Measurements from ENCODE around the gene CNTNAP2. TPM values are rescaled to one million over a fixed set of nuclear protein-coding genes. Genes with fewer than 3 reads are reported as not detected.

CNTNAP2 gene
- total RNA-seq, 1 experiment from 2014 or later = 42.5 TPM

GRCh38 chr7:147774461-147774860, 1657.9 kb downstream of the CNTNAP2 start:
- POLR2A ChIA-PET = no interaction called here

GRCh38 chr7:147775516-147776284, 1659.1 kb downstream of the CNTNAP2 start:
- Histone ChIP-seq H3K36me3 (ENCODE audit: control insufficient read depth, insufficient read depth, low read length) (no peaks in the 10 kb centered on the region), H3K4me3 (ENCODE audit: low read depth, low read length) (no peak overlapping the region), H3K9me3 (no peaks in the 10 kb centered on the region), H3K4me1 (no peaks in the 10 kb centered on the region), H3K27me3 (replicated peaks; ENCODE audit: control insufficient read depth, insufficient read depth, low read length) (no peaks in the 10 kb centered on the region)
- Mint-ChIP-seq H3K4me1 (ENCODE audit: low read depth, unreplicated experiment) (no peaks in the 10 kb centered on the region), H3K9me3 (ENCODE audit: unreplicated experiment) (no peaks in the 10 kb centered on the region), H3K27ac (ENCODE audit: unreplicated experiment) (no peak overlapping the region), H3K27me3 (ENCODE audit: insufficient read depth, unreplicated experiment) (peaks cover 3% of the 10 kb centered on the region), H3K4me3 (ENCODE audit: unreplicated experiment) (no peak overlapping the region), H3K36me3 (ENCODE audit: insufficient read depth, unreplicated experiment) (no peaks in the 10 kb centered on the region)
- no peak for DNase-seq
- intact Hi-C loops (cut with micrococcal nuclease; ENCODE audit: unreplicated experiment) = no loop called here
- no TSS peak for BruUV-seq (replicated peaks)
- TF ChIP-seq, protein P1, sequence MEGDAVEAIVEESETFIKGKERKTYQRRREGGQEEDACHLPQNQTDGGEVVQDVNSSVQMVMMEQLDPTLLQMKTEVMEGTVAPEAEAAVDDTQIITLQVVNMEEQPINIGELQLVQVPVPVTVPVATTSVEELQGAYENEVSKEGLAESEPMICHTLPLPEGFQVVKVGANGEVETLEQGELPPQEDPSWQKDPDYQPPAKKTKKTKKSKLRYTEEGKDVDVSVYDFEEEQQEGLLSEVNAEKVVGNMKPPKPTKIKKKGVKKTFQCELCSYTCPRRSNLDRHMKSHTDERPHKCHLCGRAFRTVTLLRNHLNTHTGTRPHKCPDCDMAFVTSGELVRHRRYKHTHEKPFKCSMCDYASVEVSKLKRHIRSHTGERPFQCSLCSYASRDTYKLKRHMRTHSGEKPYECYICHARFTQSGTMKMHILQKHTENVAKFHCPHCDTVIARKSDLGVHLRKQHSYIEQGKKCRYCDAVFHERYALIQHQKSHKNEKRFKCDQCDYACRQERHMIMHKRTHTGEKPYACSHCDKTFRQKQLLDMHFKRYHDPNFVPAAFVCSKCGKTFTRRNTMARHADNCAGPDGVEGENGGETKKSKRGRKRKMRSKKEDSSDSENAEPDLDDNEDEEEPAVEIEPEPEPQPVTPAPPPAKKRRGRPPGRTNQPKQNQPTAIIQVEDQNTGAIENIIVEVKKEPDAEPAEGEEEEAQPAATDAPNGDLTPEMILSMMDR (IDR thresholded peaks at IDR 0.05; ENCODE audit: insufficient read depth in 1 of 2, low read depth in 1 of 2, low read length in 1 of 2, severe bottlenecking in 1 of 2, unreplicated experiment in 1 of 2) = no peak
- CTCF ChIA-PET = no interaction called here
- POLR2A ChIA-PET = no interaction called here

More at GRCh38 chr7:147774461-147774860, 1657.9 kb downstream of the CNTNAP2 start:
- Mint-ChIP-seq H3K9me3 (ENCODE audit: unreplicated experiment) (no peaks in the 10 kb centered on the region), H3K27ac (ENCODE audit: unreplicated experiment) (no peak overlapping the region), H3K4me1 (ENCODE audit: low read depth, unreplicated experiment) (no peaks in the 10 kb centered on the region), H3K4me3 (ENCODE audit: unreplicated experiment) (no peak overlapping the region), H3K27me3 (ENCODE audit: insufficient read depth, unreplicated experiment) (peaks cover 3% of the 10 kb centered on the region), H3K36me3 (ENCODE audit: insufficient read depth, unreplicated experiment) (no peaks in the 10 kb centered on the region)
- no TSS peak for BruUV-seq (replicated peaks)
- H3K9me3 ChIP-seq = no peaks in the 10 kb centered on the region
- H3K36me3 ChIP-seq (ENCODE audit: control insufficient read depth, insufficient read depth, low read length) = no peaks in the 10 kb centered on the region
- H3K4me3 ChIP-seq (ENCODE audit: low read depth, low read length) = no peak overlapping the region
- no peak for DNase-seq
- H3K27me3 ChIP-seq (replicated peaks; ENCODE audit: control insufficient read depth, insufficient read depth, low read length) = no peaks in the 10 kb centered on the region
- CTCF ChIA-PET = no interaction called here
- no peaks in the 10 kb centered on the region for H3K4me1 ChIP-seq
- intact Hi-C loops (cut with micrococcal nuclease; ENCODE audit: unreplicated experiment) = no loop called here
- TF ChIP-seq, protein P1 (IDR thresholded peaks at IDR 0.05; ENCODE audit: insufficient read depth in 1 of 2, low read depth in 1 of 2, low read length in 1 of 2, severe bottlenecking in 1 of 2, unreplicated experiment in 1 of 2) = no peak

DNA sequence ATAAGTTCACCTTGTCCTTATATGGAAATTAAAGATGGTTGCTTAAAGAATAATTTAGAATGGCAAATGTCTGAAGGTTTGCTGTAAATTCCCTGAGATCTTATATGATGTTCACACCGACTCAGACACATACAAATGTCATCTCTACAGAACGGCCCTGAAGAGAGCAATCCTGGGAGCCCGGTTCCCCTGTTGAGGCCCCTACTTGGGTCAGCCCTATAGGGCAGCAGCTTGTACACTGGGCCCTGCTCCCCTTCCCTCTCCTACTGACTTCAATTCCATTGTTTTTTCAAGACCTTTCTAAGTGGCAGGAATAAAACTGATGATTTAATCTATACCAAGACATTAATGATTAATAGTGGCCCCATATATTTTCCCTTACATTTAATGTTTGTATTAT, 1660.7 kb downstream of the CNTNAP2 start:
- H3K27me3 Mint-ChIP-seq (ENCODE audit: insufficient read depth, unreplicated experiment) = peaks cover 3% of the 10 kb centered on the region
- TF ChIP-seq, protein P1 (IDR thresholded peaks at IDR 0.05; ENCODE audit: insufficient read depth in 1 of 2, low read depth in 1 of 2, low read length in 1 of 2, severe bottlenecking in 1 of 2, unreplicated experiment in 1 of 2) = no peak
- no peaks in the 10 kb centered on the region for H3K9me3 Mint-ChIP-seq (ENCODE audit: unreplicated experiment)
- H3K4me3 ChIP-seq (ENCODE audit: low read depth, low read length) = no peak overlapping the region
- POLR2A ChIA-PET = no interaction called here
- DNase-seq = no peak
- H3K4me1 ChIP-seq = no peaks in the 10 kb centered on the region
- H3K27me3 ChIP-seq (replicated peaks; ENCODE audit: control insufficient read depth, insufficient read depth, low read length) = no peaks in the 10 kb centered on the region
- H3K9me3 ChIP-seq = no peaks in the 10 kb centered on the region
- intact Hi-C loops (cut with micrococcal nuclease; ENCODE audit: unreplicated experiment) = no loop called here
- no peaks in the 10 kb centered on the region for H3K4me1 Mint-ChIP-seq (ENCODE audit: low read depth, unreplicated experiment)
- no TSS peak for BruUV-seq (replicated peaks)
- no peak overlapping the region for H3K4me3 Mint-ChIP-seq (ENCODE audit: unreplicated experiment)
- H3K27ac Mint-ChIP-seq (ENCODE audit: unreplicated experiment) = no peak overlapping the region
- H3K36me3 Mint-ChIP-seq (ENCODE audit: insufficient read depth, unreplicated experiment) = no peaks in the 10 kb centered on the region
- no peaks in the 10 kb centered on the region for H3K36me3 ChIP-seq (ENCODE audit: control insufficient read depth, insufficient read depth, low read length)
- CTCF ChIA-PET = no interaction called here

All from Caco-2 (cell line).